Medulla oblongata (tissue), 1 donor: ENCODE results near the gene CNN3.

Experiments used
- DNase-seq: peaks from one replicate; pipeline ENCODE4 v3.0.0-alpha.2; 2015; ENCODE audit errors: extremely low spot score

The CNN3 gene

GRCh38 chr1:94856004-94856403 is 70.9 kb downstream of the CNN3 start:
- DNase-seq, result no peak

DNA sequence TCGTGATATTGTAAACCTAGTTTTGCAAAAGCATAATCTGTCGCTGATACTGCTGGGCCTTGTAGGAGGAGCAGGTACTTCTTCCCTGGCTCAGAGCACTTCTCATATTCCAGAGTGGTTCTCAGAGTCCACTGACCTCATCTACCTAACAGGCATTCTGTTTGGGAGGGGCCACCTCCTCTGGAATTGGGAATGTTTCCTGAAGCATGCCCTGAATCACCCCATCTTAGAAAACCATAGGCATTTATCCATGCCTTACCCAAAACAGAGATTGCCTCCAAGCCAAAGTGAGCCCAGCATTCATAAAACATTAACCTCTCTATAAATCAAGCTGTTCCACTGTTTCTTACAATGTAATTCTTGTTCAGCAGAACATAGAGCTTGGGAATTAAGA is 71.6 kb downstream of the CNN3 start:
- no peak for DNase-seq

GRCh38 chr1:94854458-94855306 is 72.2 kb downstream of the CNN3 start:
- DNase-seq, result peak; percentile 96

DNA sequence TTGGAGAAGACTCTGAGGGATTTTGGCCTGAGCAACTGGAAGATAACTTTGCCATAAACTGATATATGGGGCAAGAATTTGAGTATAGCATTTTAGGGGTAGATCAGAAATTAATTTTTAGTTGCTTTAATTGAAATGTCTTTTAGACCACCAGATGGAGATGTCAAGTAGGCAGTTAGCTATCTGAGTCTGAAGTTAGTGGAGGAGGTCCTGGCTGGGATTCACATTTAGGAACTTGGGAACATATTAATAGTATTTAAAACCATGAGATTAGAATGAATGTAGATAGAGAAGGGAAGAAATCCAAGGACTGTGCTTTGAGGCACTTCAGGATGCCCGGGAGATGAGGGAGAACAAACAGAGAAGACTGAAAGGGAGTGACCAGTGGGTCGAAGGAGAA is 74.1 kb downstream of the CNN3 start:
- DNase-seq, result no peak

- peak; percentile 66 for DNase-seq
Observed at GRCh38 chr1:94851571-94851970, 75.3 kb downstream of the CNN3 start.
